Activated naive CD8-positive, alpha-beta T cell (primary cell): ENCODE data around the gene ALDH1L1.
"Not testable (repeated sequence)": the region's sequence is repeated elsewhere in the genome, so short reads cannot be mapped to it uniquely, and the experiment has no call there.

ENCODE experiments used
- H3K27ac Mint-ChIP-seq: one replicate; pipeline ENCODE4 v1.8.0; 2021; ENCODE audit warnings: mixed read lengths
- H3K27me3 Mint-ChIP-seq: one replicate; pipeline ENCODE4 v1.8.0; 2021; ENCODE audit warnings: mixed read lengths
- H3K36me3 Mint-ChIP-seq: one replicate; pipeline ENCODE4 v1.8.0; 2021; ENCODE audit warnings: mixed read lengths
- H3K4me1 Mint-ChIP-seq: one replicate; pipeline ENCODE4 v1.8.0; 2021; ENCODE audit warnings: low read depth, mixed read lengths
- H3K4me3 Mint-ChIP-seq: one replicate; pipeline ENCODE4 v1.8.0; 2021; ENCODE audit warnings: mild to moderate bottlenecking, mixed read lengths
- H3K9me3 Mint-ChIP-seq: one replicate; pipeline ENCODE4 v1.8.0; 2021; ENCODE audit warnings: low read depth, mixed read lengths

The ALDH1L1 gene

DNA sequence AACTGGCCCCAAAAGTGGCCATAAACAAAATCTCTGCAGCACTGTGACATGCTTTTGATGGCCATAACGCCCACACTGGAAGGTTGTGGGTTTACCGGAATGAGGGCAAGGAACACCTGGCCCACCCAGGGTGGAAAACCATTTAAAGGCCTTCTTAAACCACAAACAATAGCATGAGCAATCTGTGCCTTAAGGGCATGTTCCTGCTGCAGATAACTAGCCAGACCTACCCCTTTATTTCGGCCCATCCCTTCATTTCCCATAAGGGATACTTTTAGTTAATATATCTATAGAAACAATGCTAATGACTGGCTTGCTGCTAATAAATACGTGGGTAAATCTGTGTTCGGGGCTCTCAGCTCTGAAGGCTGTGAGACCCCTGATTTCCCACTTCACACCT lies 88.3 kb downstream of the ALDH1L1 start:
- H3K9me3 Mint-ChIP-seq = peaks cover 15% of the 10 kb centered on the region
- not testable (repeated sequence) for H3K27me3 Mint-ChIP-seq, H3K4me1 Mint-ChIP-seq, H3K27ac Mint-ChIP-seq, H3K4me3 Mint-ChIP-seq
- H3K36me3 Mint-ChIP-seq = peaks cover 18% of the 10 kb centered on the region

- no peak overlapping the region for H3K27ac Mint-ChIP-seq
- no peak overlapping the region for H3K4me3 Mint-ChIP-seq
- no peaks in the 10 kb centered on the region for H3K27me3 Mint-ChIP-seq
- no peaks in the 10 kb centered on the region for H3K9me3 Mint-ChIP-seq
- H3K4me1 Mint-ChIP-seq = peaks cover 22% of the 10 kb centered on the region
- peaks cover 5% of the 10 kb centered on the region for H3K36me3 Mint-ChIP-seq
Observed at GRCh38 chr3:126087552-126088175, 92.7 kb downstream of the ALDH1L1 start.

GRCh38 chr3:126085841-126086240 lies 94.5 kb downstream of the ALDH1L1 start:
- Mint-ChIP-seq H3K27ac (peak overlapping the region; percentile 46), H3K36me3 (peaks cover 2% of the 10 kb centered on the region), H3K4me1 (peaks cover 22% of the 10 kb centered on the region), H3K9me3 (no peaks in the 10 kb centered on the region), H3K27me3 (no peaks in the 10 kb centered on the region), H3K4me3 (peak overlapping the region; percentile 86)

GRCh38 chr3:126085276-126085675 lies 95.1 kb downstream of the ALDH1L1 start:
- H3K27ac Mint-ChIP-seq = peak overlapping the region; percentile 85

GRCh38 chr3:126084768-126085180 lies 95.6 kb downstream of the ALDH1L1 start:
- Mint-ChIP-seq H3K4me3 (peak overlapping the region; percentile 86), H3K4me1 (peaks cover 22% of the 10 kb centered on the region), H3K9me3 (no peaks in the 10 kb centered on the region), H3K27me3 (no peaks in the 10 kb centered on the region), H3K27ac (peak overlapping the region; percentile 85), H3K36me3 (peaks cover 2% of the 10 kb centered on the region)

More at GRCh38 chr3:126085276-126085675, 95.1 kb downstream of the ALDH1L1 start:
- Mint-ChIP-seq H3K4me1 (peaks cover 22% of the 10 kb centered on the region), H3K4me3 (peak overlapping the region; percentile 86), H3K27me3 (no peaks in the 10 kb centered on the region), H3K36me3 (peaks cover 2% of the 10 kb centered on the region), H3K9me3 (no peaks in the 10 kb centered on the region)

DNA sequence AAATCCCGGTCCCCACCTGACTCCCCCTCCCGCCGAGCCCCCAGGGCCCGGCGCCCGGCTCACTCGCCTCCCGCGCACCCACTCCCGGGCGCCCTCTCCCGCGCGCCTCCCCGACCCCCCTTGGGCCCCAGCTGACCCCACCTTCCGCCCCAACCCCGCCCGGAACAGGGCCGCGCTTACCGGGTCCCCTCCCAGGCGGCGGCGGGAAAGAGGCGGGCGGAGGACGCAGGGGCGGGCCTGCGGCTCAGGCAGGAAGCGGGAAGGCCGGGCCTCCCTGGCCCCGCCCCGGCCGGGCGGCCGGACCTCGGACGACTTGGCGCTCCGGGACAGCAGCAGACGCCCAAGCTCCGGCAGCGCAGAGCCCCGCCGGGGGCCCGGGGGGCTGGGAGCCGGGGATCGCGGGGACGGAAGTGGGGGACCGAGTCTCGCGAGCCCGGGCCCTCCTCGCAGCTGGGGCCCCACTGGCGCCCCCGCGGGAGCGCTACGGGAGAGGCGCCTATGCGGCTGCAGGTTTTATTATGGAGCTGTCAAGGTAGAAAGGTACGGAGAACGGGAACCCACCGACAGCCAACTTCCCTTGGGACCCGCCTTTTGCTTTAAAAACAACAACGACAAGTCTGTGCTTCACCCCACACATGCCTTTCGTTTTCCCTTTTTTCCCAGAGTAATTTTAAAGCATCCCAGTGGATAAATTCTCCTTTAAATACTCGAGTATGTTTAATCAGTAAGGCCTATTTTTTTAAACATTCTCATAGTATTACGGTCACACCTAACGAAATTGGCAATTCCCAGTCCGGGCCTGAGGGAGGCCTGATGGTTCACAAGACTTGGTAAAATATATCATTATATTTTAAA lies 96.2 kb downstream of the ALDH1L1 start, which contains the start of gene SLC41A3:
Gene SLC41A3 (minus strand): TSS at position 212 of the 855 bp plus-strand sequence. CDS start 15,905 bp downstream, outside the sequence.
- Mint-ChIP-seq H3K4me1 (peaks cover 22% of the 10 kb centered on the region), H3K27me3 (no peaks in the 10 kb centered on the region), H3K4me3 (peak within 1 kb of the TSS; percentile 96), H3K9me3 (no peaks in the 10 kb centered on the region), H3K36me3 (peaks cover 2% of the 10 kb centered on the region), H3K27ac (peak within 1 kb of the TSS; percentile 93)

DNA sequence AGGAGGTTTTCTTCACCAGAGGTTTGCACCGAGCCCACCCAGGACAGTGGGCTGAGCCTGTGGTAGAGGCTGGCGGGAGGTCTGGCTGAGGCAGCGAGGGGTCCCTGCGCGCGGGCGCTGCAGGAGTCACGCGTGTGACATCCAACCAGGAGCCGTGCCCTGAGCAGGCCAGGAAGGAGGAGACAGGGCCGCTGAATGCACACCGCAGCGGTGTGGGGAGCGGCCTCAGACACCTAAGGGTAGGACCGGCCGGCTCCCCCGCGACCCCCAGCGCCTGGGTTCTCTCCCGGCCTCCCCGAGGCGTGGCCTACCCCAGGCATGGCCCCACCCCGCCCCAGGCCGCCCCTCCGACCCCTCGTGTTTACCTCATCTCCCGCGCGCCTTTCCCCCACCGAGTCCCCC lies 96.9 kb downstream of the ALDH1L1 start:
- peaks cover 22% of the 10 kb centered on the region for H3K4me1 Mint-ChIP-seq
- H3K9me3 Mint-ChIP-seq = no peaks in the 10 kb centered on the region
- peaks cover 2% of the 10 kb centered on the region for H3K36me3 Mint-ChIP-seq
- peak overlapping the region; percentile 93 for H3K27ac Mint-ChIP-seq
- no peaks in the 10 kb centered on the region for H3K27me3 Mint-ChIP-seq
- peak overlapping the region; percentile 96 for H3K4me3 Mint-ChIP-seq

GRCh38 chr3:126083138-126083445 lies 97.3 kb downstream of the ALDH1L1 start:
- H3K4me1 Mint-ChIP-seq = peaks cover 22% of the 10 kb centered on the region
- no peaks in the 10 kb centered on the region for H3K27me3 Mint-ChIP-seq
- H3K4me3 Mint-ChIP-seq = peak overlapping the region; percentile 96
- H3K9me3 Mint-ChIP-seq = no peaks in the 10 kb centered on the region
- peaks cover 2% of the 10 kb centered on the region for H3K36me3 Mint-ChIP-seq
- H3K27ac Mint-ChIP-seq = peak overlapping the region; percentile 93

- Mint-ChIP-seq H3K27ac (peak overlapping the region; percentile 93), H3K27me3 (no peaks in the 10 kb centered on the region), H3K9me3 (no peaks in the 10 kb centered on the region), H3K36me3 (peaks cover 2% of the 10 kb centered on the region), H3K4me1 (peaks cover 22% of the 10 kb centered on the region), H3K4me3 (peak overlapping the region; percentile 96)
Observed at GRCh38 chr3:126082362-126083137, 97.8 kb downstream of the ALDH1L1 start.

DNA sequence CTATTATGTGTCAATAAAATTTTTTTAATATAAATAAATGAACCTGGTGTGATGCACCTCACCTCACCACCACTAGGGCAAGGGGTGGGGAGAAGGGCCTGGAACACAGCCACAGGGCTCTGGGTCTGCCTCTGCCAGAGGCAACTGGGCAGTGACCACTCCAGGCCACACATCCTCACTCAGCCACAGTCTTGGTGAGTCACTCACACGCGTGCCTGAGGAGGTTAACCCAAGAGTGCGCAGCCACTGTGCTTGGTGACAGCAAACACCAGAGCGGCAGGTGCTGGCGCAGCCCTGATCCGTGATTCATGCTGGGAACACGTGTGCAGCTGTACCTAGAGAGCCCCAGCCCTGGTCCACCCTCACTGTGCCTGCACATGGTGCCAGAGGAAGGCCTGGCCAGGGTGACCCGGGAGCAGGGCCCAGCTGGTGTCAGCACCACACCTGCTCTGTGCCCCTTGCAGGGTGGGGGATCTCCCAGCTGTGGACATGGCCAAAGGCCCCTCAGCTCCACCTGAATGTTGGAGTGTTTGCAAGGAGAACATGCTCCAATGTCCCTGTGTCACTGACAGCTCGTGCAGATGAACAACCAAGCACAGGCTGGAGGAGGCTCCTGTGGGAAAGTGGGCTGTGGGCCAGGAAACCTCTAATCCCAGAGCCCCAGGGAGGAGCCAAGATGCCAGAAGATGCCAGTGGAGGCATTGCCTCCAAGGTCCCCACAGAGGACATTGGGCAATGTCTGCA lies 98.6 kb downstream of the ALDH1L1 start:
- no peaks in the 10 kb centered on the region for H3K27me3 Mint-ChIP-seq
- H3K4me1 Mint-ChIP-seq = peaks cover 22% of the 10 kb centered on the region
- peaks cover 2% of the 10 kb centered on the region for H3K36me3 Mint-ChIP-seq
- H3K9me3 Mint-ChIP-seq = no peaks in the 10 kb centered on the region
- H3K4me3 Mint-ChIP-seq = peak overlapping the region; percentile 27
- no peak overlapping the region for H3K27ac Mint-ChIP-seq

DNA sequence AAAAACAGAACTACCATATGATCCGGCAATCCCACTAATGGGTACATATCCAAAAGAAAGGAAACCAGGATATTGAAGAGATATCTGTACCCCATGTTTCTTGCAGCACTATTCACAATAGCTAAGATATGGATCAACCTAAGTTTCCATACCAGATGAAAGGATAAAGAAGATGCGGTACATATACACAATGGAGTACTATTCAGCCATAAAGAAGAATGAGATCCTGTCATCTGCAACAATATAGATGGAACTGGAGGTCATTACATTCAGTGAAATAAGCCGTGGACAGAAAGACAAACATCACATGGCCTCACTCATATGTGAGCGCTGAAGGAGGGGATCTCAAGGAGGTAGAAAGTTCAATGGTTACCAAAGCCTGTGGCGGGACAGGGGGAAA lies 99.4 kb downstream of the ALDH1L1 start:
- H3K4me3 Mint-ChIP-seq = no peak overlapping the region
- H3K36me3 Mint-ChIP-seq = peaks cover 4% of the 10 kb centered on the region
- peak overlapping the region; percentile 0 for H3K27ac Mint-ChIP-seq
- no peaks in the 10 kb centered on the region for H3K27me3 Mint-ChIP-seq
- peaks cover 19% of the 10 kb centered on the region for H3K4me1 Mint-ChIP-seq
- H3K9me3 Mint-ChIP-seq = no peaks in the 10 kb centered on the region

GRCh38 chr3:126078866-126079265 lies 101.5 kb downstream of the ALDH1L1 start:
- H3K27ac Mint-ChIP-seq = no peak overlapping the region
- H3K9me3 Mint-ChIP-seq = peaks cover 4% of the 10 kb centered on the region
- H3K27me3 Mint-ChIP-seq = no peaks in the 10 kb centered on the region
- H3K36me3 Mint-ChIP-seq = peaks cover 7% of the 10 kb centered on the region
- peaks cover 5% of the 10 kb centered on the region for H3K4me1 Mint-ChIP-seq
- no peak overlapping the region for H3K4me3 Mint-ChIP-seq

DNA sequence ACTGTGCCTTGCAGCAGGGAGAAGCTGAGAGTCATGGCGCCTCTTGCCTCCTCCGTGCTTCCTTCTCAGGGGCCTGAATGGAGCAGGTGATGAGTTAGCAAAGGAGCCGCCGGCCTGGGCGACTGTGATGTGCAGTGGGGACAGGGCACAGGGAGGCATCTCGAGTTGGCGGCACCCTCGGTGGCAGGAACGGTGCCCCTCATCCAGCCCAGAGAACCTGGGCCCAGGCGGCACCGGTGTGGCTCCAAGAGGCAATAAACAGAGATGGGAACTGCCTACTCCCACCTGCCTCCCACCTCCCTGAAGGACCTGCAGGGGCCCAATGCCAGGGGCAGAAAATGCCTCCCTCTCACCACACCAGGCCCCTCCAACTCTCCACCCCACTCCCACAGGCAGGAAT lies 102.6 kb downstream of the ALDH1L1 start:
- Mint-ChIP-seq H3K27ac (no peak overlapping the region), H3K36me3 (peaks cover 13% of the 10 kb centered on the region), H3K9me3 (peaks cover 9% of the 10 kb centered on the region), H3K27me3 (no peaks in the 10 kb centered on the region), H3K4me1 (peaks cover under 1% of the 10 kb centered on the region), H3K4me3 (no peak overlapping the region)

- Mint-ChIP-seq H3K27me3 (no peaks in the 10 kb centered on the region), H3K27ac (no peak overlapping the region), H3K36me3 (peaks cover 17% of the 10 kb centered on the region), H3K9me3 (peaks cover 11% of the 10 kb centered on the region), H3K4me1 (no peaks in the 10 kb centered on the region), H3K4me3 (no peak overlapping the region)
Observed at GRCh38 chr3:126076140-126076539, 104.2 kb downstream of the ALDH1L1 start.
